HG02852 (cell line): Measurements from ENCODE around the gene TMEFF1.

Experiments
- ATAC-seq: cut with Tn5 transposase; IDR thresholded peaks from one replicate; pipeline ENCODE4 v1.9.1; 2021; ENCODE audit warnings: mild to moderate bottlenecking, moderate library complexity; ENCODE audit not compliant: unreplicated experiment

Gene TMEFF1

GRCh38 chr9:100445903-100446549 is 26.9 kb upstream of the TMEFF1 start:
- no peak for ATAC-seq

DNA sequence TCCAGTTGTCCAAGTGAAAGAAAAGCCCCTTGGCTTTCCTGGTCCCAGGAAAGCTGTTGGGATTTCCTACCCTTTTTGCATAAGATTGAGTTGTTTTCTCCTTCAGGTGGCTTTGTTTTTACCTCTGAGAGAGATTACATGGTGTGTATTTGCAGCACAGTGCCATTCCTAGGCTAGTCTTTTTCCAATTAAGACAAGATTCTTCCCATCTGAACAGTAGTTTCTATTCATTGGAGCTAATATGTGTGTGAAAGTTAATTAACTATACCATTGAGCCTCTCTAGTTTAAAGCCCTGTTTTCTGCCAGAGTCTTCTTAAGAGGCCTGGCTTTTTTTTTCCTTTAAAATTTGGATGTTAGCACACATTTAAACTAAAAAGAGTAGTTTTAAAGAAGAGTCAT is 25.9 kb upstream of the TMEFF1 start:
- ATAC-seq: no peak

- no peak for ATAC-seq
Measured at GRCh38 chr9:100448266-100448665, 24.7 kb upstream of the TMEFF1 start.

GRCh38 chr9:100449420-100449819 is 23.5 kb upstream of the TMEFF1 start:
- peak; percentile 88 for ATAC-seq

GRCh38 chr9:100452894-100453293 is 20.1 kb upstream of the TMEFF1 start:
- no peak for ATAC-seq

DNA sequence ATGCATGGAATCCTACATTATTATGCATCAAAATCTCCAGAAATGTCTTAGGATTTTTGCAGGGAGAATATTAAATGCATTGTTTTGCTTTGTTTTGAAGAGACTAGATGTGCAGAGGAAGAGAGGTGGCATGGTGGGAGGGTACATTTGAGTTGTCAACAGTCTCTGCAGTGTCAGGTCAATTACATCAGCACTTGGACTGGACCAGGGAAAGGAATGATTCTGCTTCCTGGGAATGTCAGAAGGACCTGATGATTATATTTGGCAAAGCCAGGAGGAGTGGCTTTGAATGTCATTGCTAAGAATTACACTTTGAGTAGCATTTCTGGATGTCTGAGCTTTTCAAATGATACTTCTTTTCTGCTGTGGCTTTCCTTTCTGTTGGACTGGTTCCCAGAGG is 17.5 kb upstream of the TMEFF1 start:
- ATAC-seq: no peak

DNA sequence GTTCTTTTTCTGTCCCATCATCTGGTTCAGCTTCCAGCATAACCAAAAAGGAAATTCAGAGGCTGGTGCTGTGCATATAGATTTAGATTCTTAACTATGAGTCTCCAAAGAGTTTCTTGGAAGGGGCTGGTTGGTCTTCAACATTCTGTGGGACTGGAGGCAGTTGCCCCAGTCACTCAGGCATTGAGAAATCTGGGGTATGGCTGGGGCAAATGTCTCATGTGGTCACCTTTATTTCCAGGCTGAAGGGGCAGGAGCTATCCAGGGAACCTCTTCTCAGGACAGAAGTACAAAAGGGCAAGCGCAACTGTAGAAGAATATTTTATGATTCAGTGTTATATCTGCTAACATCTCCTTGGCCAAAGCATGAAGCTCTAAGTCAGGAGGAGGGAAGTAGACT is 15.4 kb upstream of the TMEFF1 start:
- no peak for ATAC-seq

GRCh38 chr9:100459963-100460362 is 13.0 kb upstream of the TMEFF1 start:
- ATAC-seq: no peak

DNA sequence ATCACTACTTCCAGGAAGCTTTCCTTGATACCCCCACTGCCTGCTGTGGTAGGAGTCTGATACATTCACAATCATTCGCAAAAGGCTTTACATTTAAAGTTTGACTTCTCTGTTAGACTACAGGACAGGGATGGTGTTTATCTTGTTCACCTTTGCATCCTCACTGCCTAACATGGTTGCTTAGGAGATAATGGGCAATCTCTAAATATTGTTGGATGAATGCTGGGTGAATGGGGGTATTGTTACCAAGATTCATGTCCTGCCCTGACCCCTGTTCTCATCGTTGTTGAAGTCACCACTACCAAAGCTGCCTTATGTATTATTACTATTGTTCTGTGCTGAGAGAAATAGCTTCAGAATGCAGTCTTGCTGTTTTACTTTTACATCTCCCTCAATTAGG is 7.7 kb upstream of the TMEFF1 start:
- ATAC-seq: no peak

- ATAC-seq: no peak
Measured at GRCh38 chr9:100465761-100466160, 7.2 kb upstream of the TMEFF1 start.

DNA sequence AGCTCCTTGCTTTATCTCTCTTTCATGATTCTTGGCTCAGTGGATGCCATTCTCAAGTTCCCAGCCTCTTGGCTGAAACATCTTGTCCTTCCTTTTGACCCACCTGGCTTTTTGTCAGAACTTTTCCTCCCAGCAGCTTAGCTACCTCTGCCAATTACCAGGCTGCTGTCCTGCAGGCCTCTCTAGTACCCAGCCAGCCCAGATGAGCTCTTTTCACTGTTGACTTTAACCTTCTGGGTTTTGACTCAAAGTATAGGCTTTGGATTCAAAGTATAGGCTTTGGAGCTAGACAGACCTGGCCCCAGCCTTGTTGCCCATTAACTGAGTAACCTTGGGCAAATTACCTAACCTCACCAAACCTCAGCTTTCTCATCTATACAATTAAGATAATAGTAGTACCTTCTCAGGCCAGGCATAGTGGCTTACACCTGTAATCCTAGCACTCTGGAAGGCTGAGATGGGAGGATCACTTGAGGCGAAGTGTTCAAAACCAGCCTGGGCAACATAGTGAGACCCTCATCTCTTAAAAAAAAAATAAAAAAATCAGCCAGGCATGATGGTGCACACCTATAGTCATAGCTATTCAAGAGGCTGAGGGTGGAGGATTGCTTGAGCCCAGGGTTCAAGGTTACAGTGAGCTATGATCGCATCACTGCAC is 6.6 kb upstream of the TMEFF1 start:
- no peak for ATAC-seq

GRCh38 chr9:100466829-100467221 is 6.1 kb upstream of the TMEFF1 start:
- no peak for ATAC-seq

DNA sequence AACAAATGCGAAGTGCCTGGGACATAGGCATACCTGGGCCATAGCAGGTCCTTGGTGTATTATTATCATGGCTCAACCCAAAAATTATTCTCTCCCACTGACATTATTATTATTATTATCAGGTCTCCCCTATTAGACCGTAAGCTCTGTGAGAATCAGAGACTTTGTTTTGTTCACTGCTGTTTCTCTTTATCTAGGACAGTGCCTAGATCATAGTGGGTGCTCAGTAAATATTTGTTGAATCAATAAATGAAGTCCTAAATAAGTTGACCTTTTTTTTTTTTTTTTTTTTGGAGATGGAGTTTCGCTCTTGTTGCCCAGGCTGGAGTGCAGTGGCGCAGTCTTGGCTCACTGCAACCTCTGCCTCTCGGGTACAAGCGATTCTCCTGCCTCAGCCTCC is 4.9 kb upstream of the TMEFF1 start:
- ATAC-seq: no peak

DNA sequence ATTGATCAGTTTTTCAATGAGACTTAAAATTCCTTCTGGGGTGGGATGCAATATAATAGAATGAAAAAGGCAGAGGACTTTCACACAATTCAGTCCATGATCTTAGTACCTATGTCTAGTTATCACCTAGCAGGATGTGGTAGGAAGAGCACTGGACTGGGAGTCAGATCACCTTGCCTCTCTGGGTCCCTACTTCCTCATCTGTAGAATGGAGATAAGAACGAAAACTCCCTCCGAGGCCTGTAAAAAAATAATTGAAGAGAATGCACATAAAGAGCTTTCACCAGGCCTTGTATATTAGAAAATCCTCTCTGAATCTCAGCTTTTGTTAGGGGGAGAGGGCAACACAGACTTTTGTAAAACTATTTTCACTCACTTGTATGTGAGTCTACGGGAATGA is 681 bp upstream of the TMEFF1 start:
- ATAC-seq: no peak

DNA sequence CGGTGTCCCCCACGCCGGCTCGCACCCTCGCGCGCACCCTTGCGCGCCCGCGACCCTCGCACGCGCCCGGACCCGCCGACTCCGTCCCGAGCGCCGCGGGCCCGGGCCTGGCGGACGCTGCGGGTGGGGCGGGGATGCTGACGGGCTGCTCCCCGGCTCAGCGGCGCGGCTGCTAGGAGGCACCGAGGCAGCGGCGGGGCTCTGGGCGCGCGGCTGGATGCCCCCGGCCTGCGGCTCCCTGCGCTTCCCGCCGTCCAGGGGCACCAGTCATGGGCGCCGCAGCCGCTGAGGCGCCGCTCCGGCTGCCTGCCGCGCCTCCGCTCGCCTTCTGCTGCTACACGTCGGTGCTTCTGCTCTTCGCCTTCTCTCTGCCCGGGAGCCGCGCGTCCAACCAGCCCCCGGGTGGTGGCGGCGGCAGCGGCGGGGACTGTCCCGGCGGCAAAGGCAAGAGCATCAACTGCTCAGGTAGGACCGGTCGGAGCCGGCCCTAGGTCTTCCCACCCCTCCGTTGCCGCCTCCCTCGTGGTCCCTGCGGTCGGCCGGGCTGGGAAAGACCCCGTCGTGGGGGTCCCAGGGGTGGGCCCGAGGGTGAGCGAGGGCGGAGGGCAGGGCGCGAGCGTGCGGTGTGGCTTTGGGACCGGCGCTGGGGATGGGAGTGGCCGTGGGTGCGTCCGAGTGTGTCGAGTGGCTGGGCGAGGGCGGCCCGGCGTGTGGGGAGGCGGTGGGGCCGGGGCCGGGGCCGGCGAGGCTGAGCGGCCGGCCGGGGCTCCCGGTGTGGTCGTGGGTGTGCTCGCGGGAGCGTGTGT is 530 bp downstream of the TMEFF1 start:
- peak; percentile 68 for ATAC-seq

- ATAC-seq: no peak
Measured at GRCh38 chr9:100474082-100474923, 1.4 kb downstream of the TMEFF1 start.

DNA sequence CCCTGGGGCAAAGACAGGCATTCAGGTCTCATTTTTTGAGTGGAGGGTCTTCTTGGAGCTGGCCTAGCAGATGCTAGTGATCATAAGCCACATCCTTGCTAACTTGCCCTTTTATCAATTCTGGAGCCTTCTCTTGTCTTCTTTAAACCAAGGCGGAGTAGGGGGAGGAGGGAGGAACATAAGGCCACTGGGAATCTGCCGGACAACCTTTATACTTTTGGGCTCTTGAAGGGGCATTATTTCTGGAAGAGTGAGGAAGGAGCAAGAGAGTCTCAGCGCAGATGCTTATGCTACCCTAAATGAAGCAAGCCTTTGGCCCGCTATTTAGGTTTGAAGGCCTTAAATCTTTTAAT is 2.0 kb downstream of the TMEFF1 start:
- no peak for ATAC-seq

DNA sequence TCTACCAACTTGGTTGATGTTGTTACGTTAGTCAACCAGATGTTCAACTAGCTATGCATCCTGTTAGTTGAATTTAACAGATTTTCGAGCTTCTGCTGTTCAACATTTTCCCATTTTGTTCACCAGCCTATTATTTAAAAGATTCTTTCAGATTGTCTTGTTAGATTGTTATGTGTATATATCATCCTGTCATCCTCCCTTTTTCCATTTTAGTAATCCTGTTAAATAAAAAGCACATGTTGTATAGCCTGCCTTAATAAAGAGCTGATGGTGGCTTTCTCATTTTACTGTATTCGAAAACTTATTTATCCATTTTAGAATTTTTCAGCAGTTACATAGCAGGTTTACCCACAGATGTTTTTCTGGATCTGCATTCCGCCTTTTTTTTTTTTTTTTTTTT is 4.3 kb downstream of the TMEFF1 start:
- no peak for ATAC-seq

- no peak for ATAC-seq
Measured at GRCh38 chr9:100478192-100478591, 5.2 kb downstream of the TMEFF1 start.

- ATAC-seq: no peak
Measured at GRCh38 chr9:100479820-100480219, 6.9 kb downstream of the TMEFF1 start.

DNA sequence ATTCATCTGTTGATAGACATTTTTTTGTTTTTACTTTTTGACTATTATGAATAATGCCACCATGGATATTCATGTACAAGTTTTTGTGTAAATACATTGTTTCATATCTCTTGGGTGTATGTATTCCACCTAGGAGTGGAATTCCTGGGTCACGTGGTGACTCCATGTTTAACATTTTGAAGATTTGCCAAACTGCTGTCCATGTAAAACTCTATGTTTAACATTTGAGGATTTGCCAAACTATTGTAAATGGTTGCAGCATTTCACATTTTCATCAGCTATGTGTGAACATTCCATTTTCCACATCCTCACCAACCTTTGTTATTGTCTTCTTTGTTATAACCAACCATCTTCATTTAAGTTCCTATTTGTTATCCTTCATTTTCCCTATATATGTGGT is 12.2 kb downstream of the TMEFF1 start:
- ATAC-seq: no peak
